Body of pancreas (tissue), 4 donors: Measurements from ENCODE around the gene MT1M. TPM values are rescaled to one million over a fixed set of nuclear protein-coding genes. Genes with fewer than 3 reads are reported as not detected.

Source experiments
- ATAC-seq: fragments of 150-250 bp; one replicate; pipeline ENCODE4 v1.9.1; 2016
- DNase-seq, 4 donors: peaks; one replicate each; pipeline ENCODE4 v3.0.0-alpha.2; 2019
- H3K27ac ChIP-seq, 4 donors: fragments of 200-600 bp; sonication (generic); 1 replicate in 3 of 4; 2 replicates in 1 of 4; pipeline versions ENCODE4 v1.5.1 to v1.6.1; 2016 to 2019; ENCODE audit warnings: mild to moderate bottlenecking in 1 of 4, mixed read lengths in 1 of 4, moderate library complexity in 1 of 4
- H3K27me3 ChIP-seq, 2 donors: fragments of 200-600 bp; sonication (generic); one replicate each; pipeline ENCODE4 v1.6.0; 2016; ENCODE audit warnings: mild to moderate bottlenecking in 1 of 2
- H3K36me3 ChIP-seq, 2 donors: fragments of 200-600 bp; sonication (generic); replicated peaks in 1 of 2; 2 replicates each; pipeline ENCODE4 v1.5.1; 2016; ENCODE audit warnings: low read depth in 2 of 2; ENCODE audit not compliant: insufficient read depth in 1 of 2
- H3K4me1 ChIP-seq: fragments of 200-600 bp; sonication (generic); one replicate; pipeline ENCODE4 v1.6.0; 2016
- H3K4me3 ChIP-seq, 2 donors: fragments of 200-600 bp; sonication (generic); 1 replicate in 1 of 2; 2 replicates in 1 of 2; pipeline ENCODE4 v1.5.1; 2016 to 2019
- H3K9me3 ChIP-seq, 3 donors: fragments of 200-600 bp; sonication (generic); 1 replicate in 2 of 3; 2 replicates in 1 of 3; pipeline ENCODE4 v1.5.1; 2016
- CTCF ChIP-seq, 7 experiments: fragments of 450-650 bp in 4 of 7; fragments of 200-600 bp in 3 of 7; sonication (generic) in 3 of 7; IDR thresholded peaks; one replicate each; pipeline ENCODE4 v1.5.1; 2016 to 2019; ENCODE audit warnings: antibody characterized with exemption in 7 of 7
- POLR2A ChIP-seq, 3 donors: fragments of 450-650 bp; IDR thresholded peaks; one replicate each; pipeline ENCODE4 v1.6.1; 2016; ENCODE audit warnings: antibody characterized with exemption in 3 of 3, mild to moderate bottlenecking in 2 of 3
- WGBS, 2 donors: methylation state at CpG; one replicate each; pipeline ENCODE4 v1.1.5; 2017; 5-methylcytosine and 5-hydroxymethylcytosine counted together
- intact Hi-C: fragments of 100-400 bp; cut with DNase I; formaldehyde crosslinking; loops from one replicate; pipeline ENCODE4 v1.15.1; 2023
- total RNA-seq, 2 donors: library from RNA; depleted of rRNA; stranded (reverse); fragments of >200 nt; gene quantifications; one replicate each; pipeline ENCODE4 v1.1.0, GENCODE V29; 2016

The MT1M gene
- total RNA-seq, 2 donors from 2014 or later = 9.6 to 112 TPM

DNA sequence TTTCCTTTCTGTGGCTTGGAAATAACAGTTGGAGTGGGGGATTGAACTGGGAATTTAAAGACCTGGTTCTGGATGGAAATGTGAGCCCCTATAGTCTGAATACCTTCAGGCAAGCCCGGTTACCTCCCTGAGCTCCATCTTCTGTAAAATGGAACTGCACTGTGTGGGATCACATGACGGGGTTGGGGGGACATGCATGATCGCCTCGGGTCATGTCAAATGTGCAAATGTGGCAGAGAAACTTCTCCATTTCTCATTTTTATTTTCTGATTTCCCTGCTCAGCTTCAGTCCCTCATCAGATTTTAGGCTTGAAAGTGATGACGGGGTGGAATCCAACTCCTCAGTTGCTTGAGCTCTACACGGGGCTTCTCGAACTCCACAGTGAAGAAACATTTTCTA lies 20.8 kb downstream of the MT1M start:
- intact Hi-C loops = no loop called here
- no peak overlapping the region for H3K4me3 ChIP-seq
- ATAC-seq = no peak
- no peaks in the 10 kb centered on the region for H3K36me3 ChIP-seq
- no peak for DNase-seq
- TF ChIP-seq CTCF (IDR thresholded peaks at IDR 0.05) (no peak), POLR2A (IDR thresholded peaks at IDR 0.05) (no peak)
- WGBS, 2 donors = 74 to 86% methylated on average over 7 of the region's 7 CpGs
- H3K9me3 ChIP-seq = no peaks in the 10 kb centered on the region
- no peaks in the 10 kb centered on the region for H3K27me3 ChIP-seq
- no peak overlapping the region for H3K27ac ChIP-seq
- H3K4me1 ChIP-seq = peaks cover 6% of the 10 kb centered on the region

DNA sequence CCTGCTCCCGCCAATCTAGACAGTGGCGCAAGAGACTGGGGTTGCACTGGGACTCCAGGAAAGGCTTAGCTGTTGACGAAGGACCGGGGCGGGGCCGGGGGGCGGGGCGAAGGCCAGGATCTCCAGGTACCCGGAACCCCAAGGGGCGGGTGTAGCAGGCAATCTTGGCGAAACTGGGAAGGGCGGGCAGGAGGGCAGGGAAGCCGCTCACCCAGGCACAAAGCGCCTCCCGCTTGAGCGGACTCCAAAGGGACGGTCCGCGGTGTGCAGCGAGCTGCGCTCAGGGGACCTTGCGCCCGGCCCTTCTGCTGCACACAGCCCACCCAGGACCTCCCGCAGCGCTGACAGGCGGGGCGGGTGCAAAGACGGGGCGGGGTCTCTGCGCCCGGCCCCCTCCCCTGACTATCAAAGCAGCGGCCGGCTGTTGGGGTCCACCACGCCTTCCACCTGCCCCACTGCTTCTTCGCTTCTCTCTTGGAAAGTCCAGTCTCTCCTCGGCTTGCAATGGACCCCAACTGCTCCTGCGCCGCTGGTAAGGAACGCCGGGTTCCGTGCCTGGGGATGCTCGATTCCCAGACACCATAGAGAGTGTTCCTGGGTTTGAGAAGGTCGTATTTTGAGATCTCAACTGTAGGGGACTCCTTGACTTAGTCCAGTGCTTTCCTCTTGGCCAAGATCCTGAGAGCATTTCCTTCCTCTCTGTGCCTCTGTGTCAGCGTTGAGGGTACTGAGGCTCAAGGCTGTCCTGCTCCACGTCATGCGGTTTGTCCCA lies 25.3 kb downstream of the MT1M start, which contains the start of gene MT1F:
Gene MT1F (plus strand): TSS at position 405 of the 772 bp plus-strand sequence. CDS start 100 bp downstream, at position 505.
- H3K36me3 ChIP-seq = no peaks in the 10 kb centered on the region
- ATAC-seq = peak; percentile 96
- H3K4me3 ChIP-seq = peak within 1 kb of the TSS; percentile 20 to 61
- no peaks in the 10 kb centered on the region for H3K27me3 ChIP-seq
- intact Hi-C loops = no loop called here
- DNase-seq = peak; percentile 97 to 99 (median 98)
- no peaks in the 10 kb centered on the region for H3K9me3 ChIP-seq
- WGBS, 2 donors = 0 to 1% methylated on average over 16 to 45 of the region's 46 CpGs
- TF ChIP-seq POLR2A (IDR thresholded peaks at IDR 0.05) (peak; percentile 76 to 85 (median 83)), CTCF (IDR thresholded peaks at IDR 0.05) (peak in 2 of 7 experiments; percentile 33 to 37)
- peaks cover 21% of the 10 kb centered on the region for H3K4me1 ChIP-seq
- peak within 1 kb of the TSS; percentile 92 to 97 (median 96) for H3K27ac ChIP-seq

GRCh38 chr16:56658327-56658875 lies 25.9 kb downstream of the MT1M start:
- DNase-seq = peak in 2 of 4 donors; percentile 39 to 66
- H3K4me3 ChIP-seq = peak overlapping the region; percentile 20 to 61
- H3K27me3 ChIP-seq = no peaks in the 10 kb centered on the region
- H3K9me3 ChIP-seq = no peaks in the 10 kb centered on the region
- H3K27ac ChIP-seq = peak overlapping the region; percentile 92 to 97 (median 96)
- H3K4me1 ChIP-seq = peaks cover 21% of the 10 kb centered on the region
- WGBS, 2 donors = 9 to 10% methylated on average over 7 to 10 of the region's 10 CpGs
- TF ChIP-seq POLR2A (IDR thresholded peaks at IDR 0.05) (no peak), CTCF (IDR thresholded peaks at IDR 0.05) (peak in 1 of 7 experiments; percentile 9)
- H3K36me3 ChIP-seq = no peaks in the 10 kb centered on the region
- ATAC-seq = peak; percentile 6
- intact Hi-C loops = no loop called here

GRCh38 chr16:56662357-56663354 lies 30.2 kb downstream of the MT1M start:
- DNase-seq (no peak), ATAC-seq (no peak)
- Histone ChIP-seq H3K4me1 (peaks cover 31% of the 10 kb centered on the region), H3K27me3 (no peaks in the 10 kb centered on the region), H3K27ac (no peak overlapping the region), H3K9me3 (no peaks in the 10 kb centered on the region), H3K36me3 (no peaks in the 10 kb centered on the region), H3K4me3 (no peak overlapping the region)
- intact Hi-C loops = no loop called here
- 49 to 66% methylated on average over 44 to 45 of the region's 48 CpGs for WGBS, 2 donors
- TF ChIP-seq POLR2A (IDR thresholded peaks at IDR 0.05) (no peak), CTCF (IDR thresholded peaks at IDR 0.05) (no peak)
